ENCODE measurements around the gene THSD4.

GRCh38 chr15:71374607-71375352, 259.5 kb downstream of the THSD4 start:
- no peak for TF ChIP-seq CTCF (conservative IDR thresholded peaks at IDR 0.05; ENCODE audit: low read length)
- TF ChIP-seq EZH2phosphoT487 (IDR thresholded peaks at IDR 0.05; ENCODE audit: borderline replicate concordance, low read depth, low read length) = no peak
